Measurements from ENCODE around the gene VPS29. TPM values are rescaled to one million over a fixed set of nuclear protein-coding genes. Genes with fewer than 3 reads are reported as not detected.

VPS29 gene
- total and polyA plus RNA-seq, 9 of the 15 experiments (the other 6 are each of a cell fraction or from before 2014, with no cell fraction given), result 85.8 to 638 (median 272) TPM

- TF ChIP-seq SMAD1 (IDR thresholded peaks at IDR 0.05; ENCODE audit: low read depth, low read length, partially characterized antibody), result peak; percentile 76
- no peak for TF ChIP-seq PCBP2 (IDR thresholded peaks at IDR 0.05; ENCODE audit: low read depth, low read length, poor library complexity, severe bottlenecking)
- no peak for TF ChIP-seq ZC3H4 (CRISPR knock-in tag; IDR thresholded peaks at IDR 0.05; ENCODE audit: borderline replicate concordance)
- TF ChIP-seq TGIF2 (CRISPR knock-in tag; IDR thresholded peaks at IDR 0.05), result peak; percentile 52; the same call in 1 of the 2 replicates
- 0 out of 2 replicates have a peak, but pooled peaks have one; percentile 13 for TF ChIP-seq MBD2 (IDR thresholded peaks at IDR 0.05; ENCODE audit: borderline replicate concordance, low read depth)
- TF ChIP-seq HNRNPK (IDR thresholded peaks at IDR 0.05; ENCODE audit: low read depth, low read length, poor library complexity, severe bottlenecking), result no peak
- no peak for TF ChIP-seq FOXM1 (IDR thresholded peaks at IDR 0.05; ENCODE audit: low read depth)
- peak; percentile 43; the same call in 1 of the 2 replicates for TF ChIP-seq FOXM1 (CRISPR knock-in tag; IDR thresholded peaks at IDR 0.05; ENCODE audit: low read depth)
- TF ChIP-seq NUFIP1 (IDR thresholded peaks at IDR 0.05; ENCODE audit: partially characterized antibody), result peak; percentile 42
- TF ChIP-seq DPF2 (IDR thresholded peaks at IDR 0.05), result 0 out of 2 replicates have a peak, but pooled peaks have one; percentile 23
- TF ChIP-seq NR2C2 (CRISPR knock-in tag; IDR thresholded peaks at IDR 0.05), result 0 out of 2 replicates have a peak, but pooled peaks have one; percentile 31
- peak; percentile 84 for TF ChIP-seq NR2C2 (tag; IDR thresholded peaks at IDR 0.05)
- peak; percentile 80 to 85; a peak in 2 of 4 replicates for TF ChIP-seq SIN3A (IDR thresholded peaks at IDR 0.05; ENCODE audit: borderline replicate concordance in 2 of 2, control insufficient read depth in 1 of 2, low read depth in 2 of 2, low read length in 2 of 2)
- 0 out of 2 replicates have a peak, but pooled peaks have one; percentile 29 for TF ChIP-seq NFRKB (IDR thresholded peaks at IDR 0.05; ENCODE audit: low read depth)
- TF ChIP-seq, protein P1, sequence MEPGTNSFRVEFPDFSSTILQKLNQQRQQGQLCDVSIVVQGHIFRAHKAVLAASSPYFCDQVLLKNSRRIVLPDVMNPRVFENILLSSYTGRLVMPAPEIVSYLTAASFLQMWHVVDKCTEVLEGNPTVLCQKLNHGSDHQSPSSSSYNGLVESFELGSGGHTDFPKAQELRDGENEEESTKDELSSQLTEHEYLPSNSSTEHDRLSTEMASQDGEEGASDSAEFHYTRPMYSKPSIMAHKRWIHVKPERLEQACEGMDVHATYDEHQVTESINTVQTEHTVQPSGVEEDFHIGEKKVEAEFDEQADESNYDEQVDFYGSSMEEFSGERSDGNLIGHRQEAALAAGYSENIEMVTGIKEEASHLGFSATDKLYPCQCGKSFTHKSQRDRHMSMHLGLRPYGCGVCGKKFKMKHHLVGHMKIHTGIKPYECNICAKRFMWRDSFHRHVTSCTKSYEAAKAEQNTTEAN (CRISPR knock-in tag; IDR thresholded peaks at IDR 0.05), result no peak
- TF ChIP-seq GTF2F1 (IDR thresholded peaks at IDR 0.05; ENCODE audit: low read depth, low read length), result no peak
- peak; percentile 72 for TF ChIP-seq RBM22 (IDR thresholded peaks at IDR 0.05; ENCODE audit: low read depth, low read length, poor library complexity, severe bottlenecking)
- 0 out of 4 replicates have a peak, but pooled peaks of 1 of the 2 experiments have one; percentile 9 for TF ChIP-seq TRIM24 (IDR thresholded peaks at IDR 0.05)
- TF ChIP-seq ETV6 (IDR thresholded peaks at IDR 0.05; ENCODE audit: borderline replicate concordance in 1 of 2, low read depth in 2 of 2, low read length in 1 of 2), result peak; percentile 98 to 99
- TF ChIP-seq ETV6 (CRISPR knock-in tag; IDR thresholded peaks at IDR 0.05; ENCODE audit: borderline replicate concordance), result no peak; the same call in 1 of the 2 replicates
- TF ChIP-seq ZNF197 (CRISPR knock-in tag; IDR thresholded peaks at IDR 0.05; ENCODE audit: low read depth), result no peak
- TF ChIP-seq, protein P2, sequence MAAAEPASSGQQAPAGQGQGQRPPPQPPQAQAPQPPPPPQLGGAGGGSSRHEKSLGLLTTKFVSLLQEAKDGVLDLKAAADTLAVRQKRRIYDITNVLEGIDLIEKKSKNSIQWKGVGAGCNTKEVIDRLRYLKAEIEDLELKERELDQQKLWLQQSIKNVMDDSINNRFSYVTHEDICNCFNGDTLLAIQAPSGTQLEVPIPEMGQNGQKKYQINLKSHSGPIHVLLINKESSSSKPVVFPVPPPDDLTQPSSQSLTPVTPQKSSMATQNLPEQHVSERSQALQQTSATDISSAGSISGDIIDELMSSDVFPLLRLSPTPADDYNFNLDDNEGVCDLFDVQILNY (CRISPR knock-in tag; IDR thresholded peaks at IDR 0.05), result no peak; the same call in 1 of the 2 replicates
- peak; percentile 51 for TF ChIP-seq FIP1L1 (IDR thresholded peaks at IDR 0.05; ENCODE audit: low read depth, low read length, poor library complexity, severe bottlenecking)
- peak; percentile 62 for TF ChIP-seq NFIC (IDR thresholded peaks at IDR 0.05)
- peak; percentile 88 for TF ChIP-seq SMC3 (conservative IDR thresholded peaks at IDR 0.05; ENCODE audit: insufficient read depth, low read depth, low read length)
- peak; percentile 15 to 62; a peak in 1 of 4 replicates for TF ChIP-seq RCOR1 (IDR thresholded peaks at IDR 0.05; ENCODE audit: borderline replicate concordance in 1 of 2, low read depth in 2 of 2, low read length in 2 of 2)
- TF ChIP-seq MTF1 (CRISPR knock-in tag; IDR thresholded peaks at IDR 0.05; ENCODE audit: borderline replicate concordance), result no peak
Observed at GRCh38 chr12:110449799-110450497, 52.0 kb downstream of the VPS29 start, which contains the start of gene ARPC3 (continued).

Data from K562 (cell line).